IgD-negative memory B cell (primary cell): ENCODE measurements around the gene PTGDR2. TPM values are rescaled to one million over a fixed set of nuclear protein-coding genes. Genes with fewer than 3 reads are reported as not detected.
A peak's percentile ranks its signal among the peaks of the same experiment; 100 is the strongest.

Experiments
- H3K27ac Mint-ChIP-seq, 3 donors: one replicate each; pipeline ENCODE4 v1.8.0; 2020 to 2022; ENCODE audit warnings: mild to moderate bottlenecking in 3 of 3, mixed read lengths in 3 of 3, moderate library complexity in 1 of 3
- H3K27me3 Mint-ChIP-seq: one replicate; pipeline ENCODE4 v1.8.0; 2021; ENCODE audit warnings: mixed read lengths
- H3K36me3 Mint-ChIP-seq: one replicate; pipeline ENCODE4 v1.8.0; 2020; ENCODE audit warnings: mild to moderate bottlenecking, mixed read lengths
- H3K4me1 Mint-ChIP-seq, 3 donors: one replicate each; pipeline ENCODE4 v1.8.0; 2020 to 2022; ENCODE audit warnings: mixed read lengths in 3 of 3, mild to moderate bottlenecking in 1 of 3
- H3K4me3 Mint-ChIP-seq, 4 donors: one replicate each; pipeline ENCODE4 v1.8.0; 2020 to 2022; ENCODE audit warnings: mild to moderate bottlenecking in 4 of 4, mixed read lengths in 4 of 4, moderate library complexity in 3 of 4
- H3K9me3 Mint-ChIP-seq, 3 donors: one replicate each; pipeline ENCODE4 v1.8.0; 2020 to 2021; ENCODE audit warnings: mixed read lengths in 3 of 3, mild to moderate bottlenecking in 1 of 3
- polyA plus RNA-seq: library from polyadenylated mRNA; unstranded; fragments of 300-500 nt; fragmentation: Illumina TruSeq; gene quantifications from one replicate; pipeline ENCODE4 v1.2.3, GENCODE V29; 2021

Gene PTGDR2
- 0.16 TPM for polyA plus RNA-seq

GRCh38 chr11:60855726-60856633 lies at the start of gene PTGDR2:
Gene PTGDR2, minus strand, starts transcription at chr11:60855950. Its CDS starts 2,228 bp downstream, at chr11:60853722.
- Mint-ChIP-seq H3K4me3 (no peak within 1 kb of the TSS), H3K4me1 (peaks cover 0 to 6% (median 0%) of the 10 kb centered on the region in 3 donors), H3K27ac (peak within 1 kb of the TSS in 1 of 3 donors; percentile 82), H3K9me3 (no peaks in the 10 kb centered on the region), H3K36me3 (peaks cover 8% of the 10 kb centered on the region), H3K27me3 (peaks cover 4% of the 10 kb centered on the region)

DNA sequence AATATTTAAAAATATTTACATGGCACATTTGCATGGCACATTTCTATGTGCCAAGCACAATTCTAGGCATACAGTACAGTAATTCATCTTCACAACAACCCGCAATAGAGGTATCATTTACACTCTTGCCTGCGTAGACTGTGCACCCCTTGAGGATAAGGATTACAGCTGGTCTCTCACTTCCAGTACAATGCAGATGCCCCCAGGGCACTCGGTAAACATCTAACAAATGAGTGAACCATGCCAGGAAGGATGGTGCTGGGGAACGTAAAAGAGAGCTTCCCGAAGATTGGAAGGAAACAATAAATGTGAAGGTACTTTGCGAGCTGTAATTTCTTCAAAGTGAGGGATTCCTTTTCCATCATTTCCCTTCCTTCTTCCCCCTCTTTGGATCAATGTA lies 49.3 kb upstream of the PTGDR2 start:
- H3K27ac Mint-ChIP-seq, result peak overlapping the region in 2 of 3 donors; percentile 91 to 96
- H3K4me1 Mint-ChIP-seq, result peaks cover 31 to 45% (median 43%) of the 10 kb centered on the region in 3 donors

DNA sequence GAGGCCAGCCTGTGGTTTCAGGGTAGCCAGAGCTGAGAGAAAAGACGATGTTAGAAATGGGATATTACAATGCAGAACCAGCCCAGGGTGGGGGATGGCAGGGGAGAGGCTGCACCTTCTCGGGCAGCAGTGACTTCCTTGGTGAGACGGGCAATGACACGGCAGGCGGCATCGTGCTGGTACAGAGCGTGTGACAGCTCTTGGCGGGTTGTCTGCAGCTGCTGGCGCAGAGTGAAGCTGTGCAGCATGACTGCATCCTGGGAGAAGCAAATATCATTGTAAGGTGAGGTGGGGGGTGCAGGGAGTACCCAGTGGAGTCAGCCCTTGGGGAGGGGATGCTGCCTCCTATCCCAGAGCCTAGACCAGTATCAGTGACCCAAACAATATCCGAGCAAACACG lies 46.9 kb upstream of the PTGDR2 start:
- peak overlapping the region in 1 of 3 donors; percentile 78 for H3K27ac Mint-ChIP-seq
- H3K4me3 Mint-ChIP-seq, result peak overlapping the region in 1 of 4 donors; percentile 66
- H3K4me1 Mint-ChIP-seq, result peaks cover 19 to 33% (median 29%) of the 10 kb centered on the region in 3 donors
- H3K27me3 Mint-ChIP-seq, result no peaks in the 10 kb centered on the region
- no peaks in the 10 kb centered on the region for H3K9me3 Mint-ChIP-seq
- H3K36me3 Mint-ChIP-seq, result peaks cover 7% of the 10 kb centered on the region

More for the DNA sequence above, 49.3 kb upstream of the PTGDR2 start:
- H3K4me3 Mint-ChIP-seq, result peak overlapping the region; percentile 93 to 97 (median 94)
- peaks cover 2% of the 10 kb centered on the region for H3K27me3 Mint-ChIP-seq
- no peaks in the 10 kb centered on the region for H3K36me3 Mint-ChIP-seq
- H3K9me3 Mint-ChIP-seq, result peaks cover 0 to 4% (median 0%) of the 10 kb centered on the region in 3 donors

GRCh38 chr11:60900673-60901404 lies 45.1 kb upstream of the PTGDR2 start:
- Mint-ChIP-seq H3K4me3 (peak overlapping the region in 1 of 4 donors; percentile 31), H3K4me1 (peaks cover 14 to 26% (median 20%) of the 10 kb centered on the region in 3 donors), H3K9me3 (no peaks in the 10 kb centered on the region), H3K27me3 (no peaks in the 10 kb centered on the region), H3K27ac (no peak overlapping the region), H3K36me3 (peaks cover 12% of the 10 kb centered on the region)

GRCh38 chr11:60899977-60900376 lies 44.2 kb upstream of the PTGDR2 start:
- H3K27ac Mint-ChIP-seq, result no peak overlapping the region
- peak overlapping the region in 1 of 4 donors; percentile 31 for H3K4me3 Mint-ChIP-seq
- no peaks in the 10 kb centered on the region for H3K9me3 Mint-ChIP-seq
- H3K4me1 Mint-ChIP-seq, result peaks cover 7 to 20% (median 13%) of the 10 kb centered on the region in 3 donors
- no peaks in the 10 kb centered on the region for H3K27me3 Mint-ChIP-seq
- H3K36me3 Mint-ChIP-seq, result peaks cover 12% of the 10 kb centered on the region

DNA sequence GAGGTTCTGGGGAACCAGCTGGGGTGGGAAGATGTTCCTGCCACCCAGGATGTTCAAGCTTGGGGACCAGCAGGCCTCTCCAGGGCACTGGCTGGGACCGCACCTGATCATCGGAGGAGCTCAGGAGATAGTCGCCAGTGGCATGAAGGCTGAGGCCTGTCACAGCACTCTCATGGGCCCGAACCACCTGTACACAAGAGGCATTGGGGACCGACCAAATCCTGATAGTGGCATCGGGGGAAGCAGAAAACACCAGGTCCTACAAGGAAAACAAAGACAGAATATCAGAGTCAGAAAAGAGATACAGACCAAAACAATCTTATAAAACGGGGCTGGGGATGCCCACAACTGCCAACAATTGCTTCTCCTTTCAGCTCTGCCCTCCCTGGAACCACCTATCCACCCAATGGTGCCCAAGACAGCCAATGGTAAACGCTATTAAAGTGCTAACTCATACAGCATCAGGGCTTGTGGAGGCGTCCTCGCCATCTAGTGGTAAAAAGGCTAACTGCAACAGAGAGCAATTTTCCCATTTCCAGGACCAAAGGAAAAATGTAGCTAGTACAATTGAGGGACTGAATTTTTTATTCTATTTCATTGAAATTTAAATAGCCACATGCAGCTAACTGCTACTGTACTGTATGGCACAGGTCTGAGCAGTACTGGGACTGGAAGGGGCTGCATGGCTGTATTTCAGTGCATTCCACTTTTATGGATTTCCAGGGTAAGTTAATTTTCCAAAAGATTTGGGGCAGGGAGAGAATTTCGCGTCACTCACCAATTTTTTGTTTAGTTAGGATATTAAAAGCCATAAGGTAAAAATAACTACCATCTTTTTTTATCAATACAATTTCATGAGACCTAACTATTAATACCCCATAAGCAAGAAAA lies 43.5 kb upstream of the PTGDR2 start:
- Mint-ChIP-seq H3K36me3 (peaks cover 14% of the 10 kb centered on the region), H3K27me3 (no peaks in the 10 kb centered on the region), H3K4me3 (peak overlapping the region in 1 of 4 donors; percentile 64), H3K27ac (no peak overlapping the region), H3K9me3 (no peaks in the 10 kb centered on the region), H3K4me1 (peaks cover 6 to 18% (median 7%) of the 10 kb centered on the region in 3 donors)

DNA sequence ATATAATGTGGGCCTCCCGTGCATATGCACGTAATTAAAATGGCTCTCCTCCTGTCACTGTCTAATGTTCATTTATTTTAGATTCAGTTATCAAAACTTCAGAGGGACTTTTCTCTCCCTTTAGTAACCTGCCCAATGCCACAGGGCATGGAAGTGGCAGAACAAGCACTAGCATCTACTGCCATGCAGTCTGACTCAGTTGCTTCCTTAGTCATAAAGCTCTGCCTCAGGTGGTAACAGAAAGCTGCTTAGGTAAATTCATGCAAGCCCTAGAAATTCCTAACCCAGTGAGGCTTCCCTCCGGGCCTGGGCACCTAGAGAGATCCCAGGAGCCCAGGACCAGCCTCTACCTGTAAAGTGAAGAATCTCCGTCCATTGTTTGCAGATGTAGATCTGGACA lies 41.7 kb upstream of the PTGDR2 start:
- H3K27ac Mint-ChIP-seq, result peak overlapping the region in 1 of 3 donors; percentile 94
- H3K4me1 Mint-ChIP-seq, result peaks cover 1 to 12% (median 4%) of the 10 kb centered on the region in 3 donors
- no peaks in the 10 kb centered on the region for H3K9me3 Mint-ChIP-seq
- H3K27me3 Mint-ChIP-seq, result no peaks in the 10 kb centered on the region
- H3K36me3 Mint-ChIP-seq, result peaks cover 14% of the 10 kb centered on the region
- peak overlapping the region in 1 of 4 donors; percentile 58 for H3K4me3 Mint-ChIP-seq

GRCh38 chr11:60895687-60896086 lies 39.9 kb upstream of the PTGDR2 start:
- H3K4me1 Mint-ChIP-seq, result peaks cover 1 to 12% (median 4%) of the 10 kb centered on the region in 3 donors

GRCh38 chr11:60891103-60891741 lies 35.5 kb upstream of the PTGDR2 start:
- Mint-ChIP-seq H3K4me1 (peaks cover 0 to 1% (median 0%) of the 10 kb centered on the region in 3 donors), H3K27me3 (no peaks in the 10 kb centered on the region), H3K4me3 (peak overlapping the region in 1 of 4 donors; percentile 26), H3K9me3 (no peaks in the 10 kb centered on the region), H3K27ac (peak overlapping the region in 1 of 3 donors; percentile 31), H3K36me3 (peaks cover 3% of the 10 kb centered on the region)

More at GRCh38 chr11:60895687-60896086, 39.9 kb upstream of the PTGDR2 start:
- peaks cover 14% of the 10 kb centered on the region for H3K36me3 Mint-ChIP-seq
- no peak overlapping the region for H3K4me3 Mint-ChIP-seq
- no peak overlapping the region for H3K27ac Mint-ChIP-seq
- no peaks in the 10 kb centered on the region for H3K9me3 Mint-ChIP-seq
- no peaks in the 10 kb centered on the region for H3K27me3 Mint-ChIP-seq

DNA sequence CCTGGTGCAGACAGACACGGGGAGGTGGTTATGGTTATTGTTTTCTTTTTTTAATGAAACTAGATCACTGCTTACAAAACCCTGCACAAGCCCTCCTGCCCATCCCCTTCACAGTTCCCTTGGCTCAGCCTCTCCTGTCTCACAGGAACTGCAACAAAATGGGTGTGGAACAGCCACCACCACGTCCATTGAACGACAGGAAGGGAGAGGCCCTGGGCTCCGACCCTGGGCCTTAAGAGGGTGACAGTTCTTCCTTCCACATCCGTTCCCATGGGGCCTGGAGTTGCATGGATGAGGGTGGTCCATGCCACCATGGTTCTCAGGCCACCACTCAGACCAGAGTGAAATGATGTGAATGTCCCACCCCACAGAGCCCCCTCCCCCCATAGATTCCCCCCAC lies 34.9 kb upstream of the PTGDR2 start:
- H3K27me3 Mint-ChIP-seq, result no peaks in the 10 kb centered on the region
- peaks cover 3% of the 10 kb centered on the region for H3K36me3 Mint-ChIP-seq
- H3K4me1 Mint-ChIP-seq, result peaks cover 0 to 1% (median 0%) of the 10 kb centered on the region in 3 donors
- no peak overlapping the region for H3K27ac Mint-ChIP-seq
- H3K9me3 Mint-ChIP-seq, result no peaks in the 10 kb centered on the region
- H3K4me3 Mint-ChIP-seq, result no peak overlapping the region

DNA sequence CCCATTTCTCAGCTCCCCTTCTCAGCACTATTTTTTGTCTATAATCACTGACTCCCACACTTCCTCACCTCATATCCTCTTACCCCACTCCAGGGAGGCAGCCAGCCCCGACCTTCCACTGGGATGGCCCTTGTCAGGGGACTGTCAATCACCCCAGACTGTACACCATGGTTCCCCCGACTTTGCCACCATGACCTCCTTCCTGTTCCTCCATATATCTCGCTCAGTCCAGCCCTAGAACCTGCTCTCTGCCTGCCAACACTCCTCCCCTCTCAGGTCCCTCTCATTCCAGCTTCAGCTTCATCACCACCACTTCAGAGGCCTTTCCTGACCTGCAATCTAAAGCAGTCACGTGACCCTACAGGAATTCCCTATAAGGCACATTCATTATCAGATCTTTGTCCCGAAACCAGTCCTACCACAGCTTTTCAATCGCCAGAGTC lies 34.1 kb upstream of the PTGDR2 start:
- H3K9me3 Mint-ChIP-seq, result no peaks in the 10 kb centered on the region
- H3K27me3 Mint-ChIP-seq, result no peaks in the 10 kb centered on the region
- H3K4me3 Mint-ChIP-seq, result no peak overlapping the region
- peaks cover 3% of the 10 kb centered on the region for H3K36me3 Mint-ChIP-seq
- H3K4me1 Mint-ChIP-seq, result peaks cover 0 to 1% (median 0%) of the 10 kb centered on the region in 3 donors
- peak overlapping the region in 1 of 3 donors; percentile 85 for H3K27ac Mint-ChIP-seq

DNA sequence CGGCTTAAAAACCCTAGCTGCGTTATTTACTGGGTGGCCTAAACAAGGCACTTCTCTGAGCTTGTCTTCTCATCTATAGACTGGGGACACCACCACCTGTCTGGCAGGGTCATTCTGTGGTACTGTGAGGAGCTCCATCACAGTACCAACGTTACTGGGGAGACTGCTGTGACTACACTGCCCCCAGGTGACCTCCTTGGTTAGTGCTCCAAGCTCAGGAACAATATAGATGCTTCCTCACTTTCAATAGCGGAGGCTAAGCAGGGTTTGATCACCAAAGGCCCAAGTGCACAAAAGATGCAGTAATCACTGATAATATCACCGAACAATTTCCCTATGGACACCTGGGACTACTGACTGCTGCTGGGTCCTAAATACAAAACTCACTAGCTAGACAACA lies 31.8 kb upstream of the PTGDR2 start:
- Mint-ChIP-seq H3K27me3 (no peaks in the 10 kb centered on the region), H3K36me3 (no peaks in the 10 kb centered on the region), H3K4me1 (no peaks in the 10 kb centered on the region), H3K27ac (peak overlapping the region in 2 of 3 donors; percentile 60 to 64), H3K4me3 (no peak overlapping the region), H3K9me3 (no peaks in the 10 kb centered on the region)

- no peak overlapping the region for H3K27ac Mint-ChIP-seq
- H3K9me3 Mint-ChIP-seq, result no peaks in the 10 kb centered on the region
- H3K36me3 Mint-ChIP-seq, result no peaks in the 10 kb centered on the region
- no peak overlapping the region for H3K4me3 Mint-ChIP-seq
- no peaks in the 10 kb centered on the region for H3K27me3 Mint-ChIP-seq
- H3K4me1 Mint-ChIP-seq, result no peaks in the 10 kb centered on the region
These were observed 25.0 kb upstream of the PTGDR2 start for GRCh38 chr11:60880643-60881282.
